MCF 10A (cell line): ENCODE data around the gene ANKRD13A. TPM values are rescaled to one million over a fixed set of nuclear protein-coding genes. Genes with fewer than 3 reads are reported as not detected.
"Not testable (repeated sequence)": the region's sequence is repeated elsewhere in the genome, so short reads cannot be mapped to it uniquely, and the experiment has no call there.

ENCODE experiments used
- BruUV-seq: library from RNA; stranded (reverse); fragments of 400-500 nt; replicated peaks from 2 replicates; lab custom pipeline; 2021; lab: Mats Ljungman, UMichigan
- CTCF ChIA-PET: fragments of 300-600 bp; sonication (Branson Sonifier 250); formaldehyde crosslinking; extraction: SDS; loops from one replicate; lab custom pipeline; 2021; ENCODE audit warnings: antibody characterized with exemption, inconsistent platforms; lab: Yijun Ruan, JAX
- POLR2A ChIA-PET: fragments of 300-600, 350-650 bp; sonication (Branson Sonifier 250); formaldehyde crosslinking; extraction: SDS; loops from one replicate; lab custom pipeline; 2020; ENCODE audit warnings: antibody characterized with exemption, inconsistent platforms; lab: Yijun Ruan, JAX
- DNase-seq: peaks from one replicate; pipeline ENCODE4 v3.0.0-alpha.2; 2018; ENCODE audit not compliant: unreplicated experiment
- H3K27ac Mint-ChIP-seq: one replicate; pipeline ENCODE4 v1.8.0; 2022; ENCODE audit warnings: mild to moderate bottlenecking, low read depth, mixed read lengths; ENCODE audit not compliant: unreplicated experiment
- H3K27me3 Mint-ChIP-seq: one replicate; pipeline ENCODE4 v1.8.0; 2022; ENCODE audit warnings: mixed read lengths; ENCODE audit not compliant: insufficient read depth, unreplicated experiment
- H3K36me3 Mint-ChIP-seq: one replicate; pipeline ENCODE4 v1.8.0; 2022; ENCODE audit warnings: mild to moderate bottlenecking, moderate library complexity, mixed read lengths; ENCODE audit not compliant: insufficient read depth, unreplicated experiment
- H3K4me1 Mint-ChIP-seq: one replicate; pipeline ENCODE4 v1.8.0; 2022; ENCODE audit warnings: mixed read lengths; ENCODE audit not compliant: insufficient read depth, unreplicated experiment
- H3K4me3 Mint-ChIP-seq: one replicate; pipeline ENCODE4 v1.8.0; 2022; ENCODE audit warnings: mild to moderate bottlenecking, moderate library complexity, mixed read lengths; ENCODE audit not compliant: unreplicated experiment
- H3K9me3 Mint-ChIP-seq: one replicate; pipeline ENCODE4 v1.8.0; 2022; ENCODE audit warnings: mixed read lengths; ENCODE audit not compliant: unreplicated experiment
- intact Hi-C: fragments of 100-400 bp; cut with micrococcal nuclease; formaldehyde crosslinking; loops from 2 replicates; pipeline ENCODE4 v1.14.1; 2022
- total RNA-seq: library from RNA; stranded (reverse); gene quantifications from 2 replicates; pipeline ENCODE4 v1.2.3, GENCODE V29; 2022
- TF ChIP-seq, protein P1 (sequence below): fragments of 200-600 bp; IDR thresholded peaks from one replicate; pipeline ENCODE4 v1.8.0; 2022; ENCODE audit warnings: antibody characterized with exemption, mild to moderate bottlenecking; ENCODE audit not compliant: unreplicated experiment

ANKRD13A gene
- total RNA-seq, 1 experiment from 2014 or later: 32.5 TPM

DNA sequence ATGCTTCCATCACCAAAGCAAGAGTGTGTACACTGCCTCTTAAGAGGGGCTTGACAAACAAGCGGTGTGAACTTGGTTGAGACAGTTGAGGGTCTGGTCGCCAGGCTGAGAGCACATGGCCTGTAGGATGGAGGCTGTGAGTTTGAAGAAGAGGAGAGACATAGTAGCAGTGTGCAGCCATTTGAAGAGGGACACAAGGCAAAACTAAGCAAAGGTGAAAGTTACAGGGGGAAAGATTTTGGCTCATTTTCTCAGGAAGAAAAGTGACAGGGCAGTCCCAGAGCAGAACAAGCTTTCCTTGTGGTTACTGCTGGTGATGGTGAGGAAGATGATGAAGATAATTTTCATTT, 60.4 kb downstream of the ANKRD13A start:
- Mint-ChIP-seq H3K27ac (no peak overlapping the region), H3K27me3 (no peaks in the 10 kb centered on the region), H3K36me3 (no peaks in the 10 kb centered on the region), H3K4me3 (no peak overlapping the region), H3K9me3 (no peaks in the 10 kb centered on the region), H3K4me1 (peaks cover 16% of the 10 kb centered on the region)
- DNase-seq: no peak
- no TSS peak for BruUV-seq
- ChIA-PET POLR2A (no interaction called here), CTCF (interaction anchor here (0.7 to 1.0 kb wide), 2 partner anchors 31 to 539 kb away, joined by 3 to 4 read pairs; no protein-coding TSS in a partner anchor)
- intact Hi-C loops: no loop called here
- TF ChIP-seq, protein P1, sequence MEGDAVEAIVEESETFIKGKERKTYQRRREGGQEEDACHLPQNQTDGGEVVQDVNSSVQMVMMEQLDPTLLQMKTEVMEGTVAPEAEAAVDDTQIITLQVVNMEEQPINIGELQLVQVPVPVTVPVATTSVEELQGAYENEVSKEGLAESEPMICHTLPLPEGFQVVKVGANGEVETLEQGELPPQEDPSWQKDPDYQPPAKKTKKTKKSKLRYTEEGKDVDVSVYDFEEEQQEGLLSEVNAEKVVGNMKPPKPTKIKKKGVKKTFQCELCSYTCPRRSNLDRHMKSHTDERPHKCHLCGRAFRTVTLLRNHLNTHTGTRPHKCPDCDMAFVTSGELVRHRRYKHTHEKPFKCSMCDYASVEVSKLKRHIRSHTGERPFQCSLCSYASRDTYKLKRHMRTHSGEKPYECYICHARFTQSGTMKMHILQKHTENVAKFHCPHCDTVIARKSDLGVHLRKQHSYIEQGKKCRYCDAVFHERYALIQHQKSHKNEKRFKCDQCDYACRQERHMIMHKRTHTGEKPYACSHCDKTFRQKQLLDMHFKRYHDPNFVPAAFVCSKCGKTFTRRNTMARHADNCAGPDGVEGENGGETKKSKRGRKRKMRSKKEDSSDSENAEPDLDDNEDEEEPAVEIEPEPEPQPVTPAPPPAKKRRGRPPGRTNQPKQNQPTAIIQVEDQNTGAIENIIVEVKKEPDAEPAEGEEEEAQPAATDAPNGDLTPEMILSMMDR: no peak

DNA sequence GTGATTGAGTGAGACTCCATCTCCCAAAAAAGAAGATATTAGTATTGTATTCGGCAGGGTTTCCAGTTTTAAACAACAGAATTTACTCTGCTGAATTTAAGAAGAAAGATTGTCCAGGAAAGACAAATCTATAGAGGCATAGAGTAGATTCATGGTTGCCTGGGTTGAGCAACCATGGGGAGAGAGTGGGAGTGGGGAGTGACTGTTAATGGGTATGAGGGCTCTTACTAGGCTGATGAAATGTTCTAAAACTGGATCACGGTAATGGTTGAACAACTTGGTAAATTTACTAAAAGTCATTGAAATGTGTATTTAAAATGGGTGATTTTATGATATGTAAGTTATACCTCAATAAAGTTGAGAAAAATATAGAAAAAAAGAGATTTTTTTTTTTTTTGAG, 63.0 kb downstream of the ANKRD13A start:
- Mint-ChIP-seq H3K9me3 (no peaks in the 10 kb centered on the region), H3K4me1 (peaks cover 6% of the 10 kb centered on the region), H3K27ac (no peak overlapping the region), H3K36me3 (no peaks in the 10 kb centered on the region), H3K4me3 (no peak overlapping the region), H3K27me3 (no peaks in the 10 kb centered on the region)
- ChIA-PET CTCF (interaction anchor here (1.1 kb wide), 1 partner anchor 9 kb away, joined by 3 read pairs; no protein-coding TSS in a partner anchor), POLR2A (no interaction called here)
- no peak for DNase-seq
- intact Hi-C loops: no loop called here
- no TSS peak for BruUV-seq
- TF ChIP-seq, protein P1: no peak

DNA sequence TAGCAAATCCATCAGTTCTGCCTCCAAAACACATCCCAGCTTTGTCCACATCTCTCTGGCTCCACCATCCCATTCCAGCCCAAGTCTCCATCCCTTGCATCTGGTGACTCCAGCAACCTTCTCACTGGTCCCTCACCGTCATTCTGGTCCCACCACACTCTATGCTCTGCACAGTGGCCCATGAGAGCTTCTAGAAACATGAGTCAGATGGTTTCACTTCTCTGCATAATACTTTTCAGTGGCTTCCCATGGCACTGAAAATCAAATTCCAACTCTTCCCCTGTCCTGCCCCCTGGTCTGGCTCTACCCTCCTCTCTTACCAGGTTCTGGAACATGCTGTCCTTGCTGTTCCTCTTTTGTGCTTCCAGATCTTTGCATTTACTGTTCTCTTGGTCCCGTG, 66.3 kb downstream of the ANKRD13A start:
- Mint-ChIP-seq H3K4me3 (no peak overlapping the region), H3K36me3 (no peaks in the 10 kb centered on the region), H3K27ac (no peak overlapping the region), H3K4me1 (no peaks in the 10 kb centered on the region), H3K27me3 (no peaks in the 10 kb centered on the region), H3K9me3 (no peaks in the 10 kb centered on the region)
- BruUV-seq: no TSS peak
- DNase-seq: no peak
- ChIA-PET CTCF (no interaction called here), POLR2A (no interaction called here)
- intact Hi-C loops: no loop called here
- TF ChIP-seq, protein P1: no peak

DNA sequence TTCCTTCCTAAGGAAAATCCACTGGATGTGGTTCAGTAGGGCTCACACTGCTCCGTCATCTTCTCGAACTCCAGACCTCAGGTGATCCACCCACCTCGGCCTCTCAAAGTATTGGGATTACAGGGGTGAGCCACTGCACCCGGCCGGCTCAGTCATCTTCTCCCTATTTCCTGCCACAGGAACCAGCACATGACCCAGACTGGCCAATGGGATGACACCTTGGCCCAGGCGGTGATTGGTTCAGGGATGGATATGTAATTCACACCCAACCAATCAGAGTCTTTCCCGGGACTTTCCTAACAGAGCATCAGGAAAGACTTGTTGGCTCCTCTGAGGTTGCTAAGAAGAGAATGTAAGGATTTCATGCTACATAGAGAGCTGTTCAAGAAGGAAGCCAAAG, 68.3 kb downstream of the ANKRD13A start:
- no peak overlapping the region for H3K4me3 Mint-ChIP-seq
- intact Hi-C loops: no loop called here
- TF ChIP-seq, protein P1: no peak
- H3K4me1 Mint-ChIP-seq: no peaks in the 10 kb centered on the region
- ChIA-PET CTCF (interaction anchor here (0.7 to 0.9 kb wide), 2 partner anchors 15 to 748 kb away, joined by 3 read pairs; no protein-coding TSS in a partner anchor), POLR2A (no interaction called here)
- H3K9me3 Mint-ChIP-seq: no peaks in the 10 kb centered on the region
- no peak for DNase-seq
- H3K27me3 Mint-ChIP-seq: no peaks in the 10 kb centered on the region
- H3K27ac Mint-ChIP-seq: no peak overlapping the region
- H3K36me3 Mint-ChIP-seq: no peaks in the 10 kb centered on the region
- BruUV-seq: no TSS peak

DNA sequence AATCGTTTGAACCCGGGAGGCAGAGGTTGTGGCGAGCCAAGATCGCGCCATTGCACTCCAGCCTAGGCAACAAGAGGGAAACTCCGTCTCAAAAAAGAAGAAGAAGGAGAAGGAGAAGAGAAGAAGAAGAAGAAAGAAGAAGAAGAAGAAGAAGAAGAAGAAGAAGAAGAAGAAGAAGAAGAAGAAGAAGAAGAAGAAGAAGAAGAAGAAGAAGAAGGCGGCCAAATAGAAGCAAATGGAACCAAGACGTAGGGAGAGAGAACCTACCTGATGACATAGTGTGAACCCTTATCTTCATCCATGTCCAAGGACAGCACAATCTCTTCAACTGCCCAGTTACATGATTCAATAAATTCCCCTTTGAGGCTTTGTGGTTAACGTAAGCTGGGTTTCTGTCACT, 68.9 kb downstream of the ANKRD13A start:
- intact Hi-C loops, CTCF ChIA-PET, H3K36me3 Mint-ChIP-seq, H3K27ac Mint-ChIP-seq, POLR2A ChIA-PET, H3K27me3 Mint-ChIP-seq, DNase-seq, H3K4me1 Mint-ChIP-seq, H3K9me3 Mint-ChIP-seq, H3K4me3 Mint-ChIP-seq, BruUV-seq: not testable (repeated sequence)
